Measurements from ENCODE around the gene CSPG4. TPM values are rescaled to one million over a fixed set of nuclear protein-coding genes. Genes with fewer than 3 reads are reported as not detected.

CSPG4 gene
- total and polyA plus RNA-seq, 2 of the 13 experiments (the other 11 are each of a cell fraction or from before 2014, with no cell fraction given) = 0.01 to 0.04 TPM

DNA sequence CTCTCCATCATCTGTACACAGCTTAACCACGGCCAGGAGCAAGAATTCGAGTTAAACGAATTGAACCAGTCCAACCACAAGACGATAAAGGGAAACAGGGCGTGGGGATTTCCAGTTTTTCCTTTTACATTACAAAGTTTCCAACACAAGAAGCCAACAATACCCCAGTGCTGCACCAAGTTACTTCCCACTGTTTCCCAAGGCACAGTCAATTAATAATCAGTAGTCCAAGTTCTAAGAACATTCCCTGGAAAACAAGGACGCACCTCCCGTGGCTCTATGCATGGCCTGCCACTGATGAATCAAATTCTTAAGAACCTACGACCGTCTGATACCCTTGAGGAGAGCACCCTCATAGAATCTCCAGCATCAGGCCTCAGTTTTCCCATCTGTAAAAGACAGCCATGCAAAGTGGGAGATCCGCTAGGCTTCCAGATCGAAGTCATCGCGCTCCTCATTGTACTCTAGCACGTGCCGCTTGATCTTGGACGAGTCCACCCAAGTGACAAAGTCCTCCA lies 73.4 kb downstream of the CSPG4 start:
- H3K4me2 ChIP-seq (ENCODE audit: low read depth, low read length) = peak overlapping the region; percentile 90
- H3K9ac ChIP-seq (ENCODE audit: insufficient read depth, low read depth, low read length) = peak overlapping the region; percentile 93
- DNase-seq (ENCODE audit: low spot score) (no peak), FAIRE-seq (no peak), ATAC-seq (no peak)
- in situ Hi-C loops (cut with HindIII; ENCODE audit: extremely low pct_ligation_motif_present, low pct_unique_long_range_greater_than_20kb) = no loop called here
- H3K79me2 ChIP-seq (ENCODE audit: insufficient read depth, low read length) = peaks cover 29% of the 10 kb centered on the region
- no peaks in the 10 kb centered on the region; the same call in 1 of the 2 replicates for H4K20me1 ChIP-seq (ENCODE audit: insufficient read depth, low read length)
- no peak overlapping the region for H2AFZ ChIP-seq (ENCODE audit: low read length)
- 1% methylated on average over 13 of the region's 16 CpGs for WGBS (ENCODE audit: low lambda C conversion rate)
- peaks cover 32% of the 10 kb centered on the region for H3K4me1 ChIP-seq (ENCODE audit: insufficient read depth, low read length)
- ChIA-PET CTCF (ENCODE audit: low intra/inter-chr PET ratio, low total read pairs) (interaction anchor here (1.6 kb wide), 1 partner anchor 44 kb away, joined by 11 read pairs; no protein-coding TSS in a partner anchor), POLR2A (interaction anchor here (0.9 to 6.9 kb wide), 23 partner anchors 8 to 310 kb away, joined by 3 to 47 read pairs (median 8); partner anchors contain the start of genes COMMD4, MAN2C1, SIN3A and SNUPN)
- intact Hi-C loops (cut with micrococcal nuclease; ENCODE audit: unreplicated experiment) = no loop called here
- 0 out of 5 replicates have a peak, but pooled peaks cover 0 to 3% of the 10 kb centered on the region in 2 experiments for H3K36me3 ChIP-seq (replicated peaks in 1 of 2; ENCODE audit: control insufficient read depth in 1 of 2, insufficient read depth in 2 of 2, low read length in 2 of 2)
- no peaks in the 10 kb centered on the region for H3K9me3 ChIP-seq (ENCODE audit: low read length)
- BruUV-seq (replicated peaks) = TSS peak; percentile 70
- H3K27me3 ChIP-seq (ENCODE audit: control insufficient read depth in 1 of 2, insufficient read depth in 2 of 2, low read length in 2 of 2) = peaks cover 0 to under 1% of the 10 kb centered on the region in 2 experiments; a peak in 1 of 5 replicates
- H3K27ac ChIP-seq (ENCODE audit: extremely low read length, insufficient read depth, low read length) = peak overlapping the region; percentile 94
- peak overlapping the region; percentile 77 to 94 (median 87) for H3K4me3 ChIP-seq (replicated peaks in 1 of 3; ENCODE audit: insufficient read depth in 1 of 3, low read depth in 2 of 3, low read length in 3 of 3)
- TF ChIP-seq FOSL2 (CRISPR knock-in tag; IDR thresholded peaks at IDR 0.05) (peak; percentile 6; the same call in 1 of the 2 replicates), CEBPG (CRISPR knock-in tag; IDR thresholded peaks at IDR 0.05) (no peak), SMAD9 (CRISPR knock-in tag; IDR thresholded peaks at IDR 0.05) (0 out of 2 replicates have a peak, but pooled peaks have one; percentile 26), GABPA (IDR thresholded peaks at IDR 0.05; ENCODE audit: low read depth, low read length) (no peak), GABPA (CRISPR knock-in tag; IDR thresholded peaks at IDR 0.05; ENCODE audit: low read depth) (peak; percentile 21; the same call in 1 of the 2 replicates), NKX3-1 (CRISPR knock-in tag; IDR thresholded peaks at IDR 0.05) (no peak), FOXK2 (IDR thresholded peaks at IDR 0.05) (no peak), ZNF605 (CRISPR knock-in tag; IDR thresholded peaks at IDR 0.05) (no peak), NR2F6 (IDR thresholded peaks at IDR 0.05) (no peak), NR2F6 (CRISPR knock-in tag; IDR thresholded peaks at IDR 0.05) (0 out of 2 replicates have a peak, but pooled peaks have one; percentile 3), ZFP82 (CRISPR knock-in tag; IDR thresholded peaks at IDR 0.05; ENCODE audit: borderline replicate concordance) (0 out of 2 replicates have a peak, but pooled peaks have one; percentile 75), LCORL (IDR thresholded peaks at IDR 0.05) (no peak), LCORL (CRISPR knock-in tag; IDR thresholded peaks at IDR 0.05) (no peak), ZNF530 (CRISPR knock-in tag; IDR thresholded peaks at IDR 0.05; ENCODE audit: low read depth) (peak; percentile 33; the same call in 1 of the 2 replicates), ZNF850 (CRISPR knock-in tag; conservative IDR thresholded peaks at IDR 0.05) (0 out of 2 replicates have a peak, but pooled peaks have one; percentile 46), HNF4G (IDR thresholded peaks at IDR 0.05; ENCODE audit: borderline replicate concordance, low read depth, low read length) (peak; percentile 26; the same call in 1 of the 2 replicates), HNF4G (CRISPR knock-in tag; IDR thresholded peaks at IDR 0.05; ENCODE audit: borderline replicate concordance, low read depth) (no peak), RXRB (CRISPR knock-in tag; IDR thresholded peaks at IDR 0.05; ENCODE audit: borderline replicate concordance) (no peak)
- TF ChIP-seq, protein P1, sequence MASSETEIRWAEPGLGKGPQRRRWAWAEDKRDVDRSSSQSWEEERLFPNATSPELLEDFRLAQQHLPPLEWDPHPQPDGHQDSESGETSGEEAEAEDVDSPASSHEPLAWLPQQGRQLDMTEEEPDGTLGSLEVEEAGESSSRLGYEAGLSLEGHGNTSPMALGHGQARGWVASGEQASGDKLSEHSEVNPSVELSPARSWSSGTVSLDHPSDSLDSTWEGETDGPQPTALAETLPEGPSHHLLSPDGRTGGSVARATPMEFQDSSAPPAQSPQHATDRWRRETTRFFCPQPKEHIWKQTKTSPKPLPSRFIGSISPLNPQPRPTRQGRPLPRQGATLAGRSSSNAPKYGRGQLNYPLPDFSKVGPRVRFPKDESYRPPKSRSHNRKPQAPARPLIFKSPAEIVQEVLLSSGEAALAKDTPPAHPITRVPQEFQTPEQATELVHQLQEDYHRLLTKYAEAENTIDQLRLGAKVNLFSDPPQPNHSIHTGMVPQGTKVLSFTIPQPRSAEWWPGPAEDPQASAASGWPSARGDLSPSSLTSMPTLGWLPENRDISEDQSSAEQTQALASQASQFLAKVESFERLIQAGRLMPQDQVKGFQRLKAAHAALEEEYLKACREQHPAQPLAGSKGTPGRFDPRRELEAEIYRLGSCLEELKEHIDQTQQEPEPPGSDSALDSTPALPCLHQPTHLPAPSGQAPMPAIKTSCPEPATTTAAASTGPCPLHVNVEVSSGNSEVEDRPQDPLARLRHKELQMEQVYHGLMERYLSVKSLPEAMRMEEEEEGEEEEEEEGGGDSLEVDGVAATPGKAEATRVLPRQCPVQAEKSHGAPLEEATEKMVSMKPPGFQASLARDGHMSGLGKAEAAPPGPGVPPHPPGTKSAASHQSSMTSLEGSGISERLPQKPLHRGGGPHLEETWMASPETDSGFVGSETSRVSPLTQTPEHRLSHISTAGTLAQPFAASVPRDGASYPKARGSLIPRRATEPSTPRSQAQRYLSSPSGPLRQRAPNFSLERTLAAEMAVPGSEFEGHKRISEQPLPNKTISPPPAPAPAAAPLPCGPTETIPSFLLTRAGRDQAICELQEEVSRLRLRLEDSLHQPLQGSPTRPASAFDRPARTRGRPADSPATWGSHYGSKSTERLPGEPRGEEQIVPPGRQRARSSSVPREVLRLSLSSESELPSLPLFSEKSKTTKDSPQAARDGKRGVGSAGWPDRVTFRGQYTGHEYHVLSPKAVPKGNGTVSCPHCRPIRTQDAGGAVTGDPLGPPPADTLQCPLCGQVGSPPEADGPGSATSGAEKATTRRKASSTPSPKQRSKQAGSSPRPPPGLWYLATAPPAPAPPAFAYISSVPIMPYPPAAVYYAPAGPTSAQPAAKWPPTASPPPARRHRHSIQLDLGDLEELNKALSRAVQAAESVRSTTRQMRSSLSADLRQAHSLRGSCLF (CRISPR knock-in tag; IDR thresholded peaks at IDR 0.05; ENCODE audit: borderline replicate concordance) = no peak
- TF ChIP-seq, protein P2, sequence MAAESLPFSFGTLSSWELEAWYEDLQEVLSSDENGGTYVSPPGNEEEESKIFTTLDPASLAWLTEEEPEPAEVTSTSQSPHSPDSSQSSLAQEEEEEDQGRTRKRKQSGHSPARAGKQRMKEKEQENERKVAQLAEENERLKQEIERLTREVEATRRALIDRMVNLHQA (CRISPR knock-in tag; IDR thresholded peaks at IDR 0.05) = no peak
- TF ChIP-seq, protein P3, sequence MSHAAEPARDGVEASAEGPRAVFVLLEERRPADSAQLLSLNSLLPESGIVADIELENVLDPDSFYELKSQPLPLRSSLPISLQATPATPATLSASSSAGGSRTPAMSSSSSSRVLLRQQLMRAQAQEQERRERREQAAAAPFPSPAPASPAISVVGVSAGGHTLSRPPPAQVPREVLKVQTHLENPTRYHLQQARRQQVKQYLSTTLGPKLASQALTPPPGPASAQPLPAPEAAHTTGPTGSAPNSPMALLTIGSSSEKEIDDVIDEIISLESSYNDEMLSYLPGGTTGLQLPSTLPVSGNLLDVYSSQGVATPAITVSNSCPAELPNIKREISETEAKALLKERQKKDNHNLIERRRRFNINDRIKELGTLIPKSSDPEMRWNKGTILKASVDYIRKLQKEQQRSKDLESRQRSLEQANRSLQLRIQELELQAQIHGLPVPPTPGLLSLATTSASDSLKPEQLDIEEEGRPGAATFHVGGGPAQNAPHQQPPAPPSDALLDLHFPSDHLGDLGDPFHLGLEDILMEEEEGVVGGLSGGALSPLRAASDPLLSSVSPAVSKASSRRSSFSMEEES (CRISPR knock-in tag; IDR thresholded peaks at IDR 0.05) = peak; percentile 64; the same call in 1 of the 2 replicates

Data from HepG2 (cell line).